GM23248 (cell line): ENCODE data around the gene SPDYE1.

Experiments used
- EZH2 ChIP-seq: fragments of 200-600 bp; sonication (generic); IDR thresholded peaks from 2 replicates; pipeline ENCODE4 v1.6.1; 2018; ENCODE audit warnings: antibody characterized with exemption, mild to moderate bottlenecking; ENCODE audit not compliant: insufficient read depth, poor library complexity, severe bottlenecking
- EZH2phosphoT487 ChIP-seq: fragments of 200-600 bp; sonication (generic); IDR thresholded peaks from 2 replicates; pipeline ENCODE4 v1.6.1; 2018; ENCODE audit warnings: antibody characterized with exemption, moderate library complexity, mild to moderate bottlenecking, low read depth; ENCODE audit not compliant: insufficient read depth

- TF ChIP-seq EZH2 = no peak
- TF ChIP-seq EZH2phosphoT487 = no peak
Observed at GRCh38 chr7:44048031-44048795, 50.5 kb downstream of the SPDYE1 start.
